ENCODE data around the gene POLR1E. TPM values are rescaled to one million over a fixed set of nuclear protein-coding genes. Genes with fewer than 3 reads are reported as not detected.
A peak's percentile ranks its signal among the peaks of the same experiment; 100 is the strongest.

The POLR1E gene
- total RNA-seq, 2 experiments from 2014 or later = 60.7 to 62.9 TPM

- Mint-ChIP-seq H3K27ac (no peak overlapping the region), H3K36me3 (ENCODE audit: low read depth) (peaks cover 49% of the 10 kb centered on the region), H3K27me3 (ENCODE audit: low read depth) (no peaks in the 10 kb centered on the region), H3K4me1 (ENCODE audit: low read depth) (peaks cover 6% of the 10 kb centered on the region), H3K9me3 (no peaks in the 10 kb centered on the region), H3K4me3 (no peak overlapping the region)
- no peak for DNase-seq
- CTCF ChIA-PET = interaction anchor here (0.6 to 1.2 kb wide), 3 partner anchors 9 to 215 kb away, joined by 3 to 7 read pairs (median 3); no protein-coding TSS in a partner anchor
- intact Hi-C loops (cut with micrococcal nuclease) = no loop called here
Measured at GRCh38 chr9:37495571-37495970, 9.8 kb downstream of the POLR1E start.

GRCh38 chr9:37496020-37496419 is 10.3 kb downstream of the POLR1E start:
- DNase-seq = no peak
- intact Hi-C loops (cut with micrococcal nuclease) = no loop called here
- CTCF ChIA-PET = interaction anchor here (0.6 to 1.2 kb wide), 3 partner anchors 10 to 215 kb away, joined by 3 to 7 read pairs (median 3); no protein-coding TSS in a partner anchor
- H3K27me3 Mint-ChIP-seq (ENCODE audit: low read depth) = no peaks in the 10 kb centered on the region
- no peaks in the 10 kb centered on the region for H3K9me3 Mint-ChIP-seq
- peaks cover 47% of the 10 kb centered on the region for H3K36me3 Mint-ChIP-seq (ENCODE audit: low read depth)
- no peak overlapping the region for H3K4me3 Mint-ChIP-seq
- H3K4me1 Mint-ChIP-seq (ENCODE audit: low read depth) = peaks cover 4% of the 10 kb centered on the region
- H3K27ac Mint-ChIP-seq = no peak overlapping the region

- H3K36me3 Mint-ChIP-seq (ENCODE audit: low read depth) = peaks cover 55% of the 10 kb centered on the region
- CTCF ChIA-PET = no interaction called here
- no peaks in the 10 kb centered on the region for H3K4me1 Mint-ChIP-seq (ENCODE audit: low read depth)
- no peaks in the 10 kb centered on the region for H3K9me3 Mint-ChIP-seq
- H3K27ac Mint-ChIP-seq = no peak overlapping the region
- intact Hi-C loops (cut with micrococcal nuclease) = no loop called here
- H3K27me3 Mint-ChIP-seq (ENCODE audit: low read depth) = no peaks in the 10 kb centered on the region
- no peak for DNase-seq
- H3K4me3 Mint-ChIP-seq = no peak overlapping the region
Measured at GRCh38 chr9:37497320-37497719, 11.6 kb downstream of the POLR1E start.

GRCh38 chr9:37498457-37498856 is 12.7 kb downstream of the POLR1E start:
- no peak overlapping the region for H3K4me3 Mint-ChIP-seq
- H3K9me3 Mint-ChIP-seq = no peaks in the 10 kb centered on the region
- CTCF ChIA-PET = no interaction called here
- H3K27ac Mint-ChIP-seq = no peak overlapping the region
- H3K27me3 Mint-ChIP-seq (ENCODE audit: low read depth) = no peaks in the 10 kb centered on the region
- no peak for DNase-seq
- peaks cover 55% of the 10 kb centered on the region for H3K36me3 Mint-ChIP-seq (ENCODE audit: low read depth)
- intact Hi-C loops (cut with micrococcal nuclease) = no loop called here
- H3K4me1 Mint-ChIP-seq (ENCODE audit: low read depth) = no peaks in the 10 kb centered on the region

GRCh38 chr9:37499297-37499696 is 13.5 kb downstream of the POLR1E start:
- Mint-ChIP-seq H3K4me3 (no peak overlapping the region), H3K4me1 (ENCODE audit: low read depth) (peaks cover 2% of the 10 kb centered on the region), H3K27ac (no peak overlapping the region), H3K9me3 (no peaks in the 10 kb centered on the region), H3K36me3 (ENCODE audit: low read depth) (peaks cover 60% of the 10 kb centered on the region), H3K27me3 (ENCODE audit: low read depth) (no peaks in the 10 kb centered on the region)
- intact Hi-C loops (cut with micrococcal nuclease) = no loop called here
- DNase-seq = no peak
- CTCF ChIA-PET = no interaction called here

- H3K9me3 Mint-ChIP-seq = no peaks in the 10 kb centered on the region
- H3K27me3 Mint-ChIP-seq (ENCODE audit: low read depth) = no peaks in the 10 kb centered on the region
- no peak for DNase-seq
- peaks cover 2% of the 10 kb centered on the region for H3K4me1 Mint-ChIP-seq (ENCODE audit: low read depth)
- intact Hi-C loops (cut with micrococcal nuclease) = no loop called here
- CTCF ChIA-PET = no interaction called here
- no peak overlapping the region for H3K27ac Mint-ChIP-seq
- H3K36me3 Mint-ChIP-seq (ENCODE audit: low read depth) = peaks cover 52% of the 10 kb centered on the region
- H3K4me3 Mint-ChIP-seq = no peak overlapping the region
Measured at GRCh38 chr9:37501957-37502596, 16.3 kb downstream of the POLR1E start.

GRCh38 chr9:37503736-37504135 is 18.0 kb downstream of the POLR1E start:
- Mint-ChIP-seq H3K36me3 (ENCODE audit: low read depth) (peaks cover 44% of the 10 kb centered on the region), H3K4me3 (no peak overlapping the region), H3K9me3 (no peaks in the 10 kb centered on the region), H3K27me3 (ENCODE audit: low read depth) (no peaks in the 10 kb centered on the region), H3K4me1 (ENCODE audit: low read depth) (peaks cover 2% of the 10 kb centered on the region), H3K27ac (peak overlapping the region; percentile 10)
- CTCF ChIA-PET = no interaction called here
- intact Hi-C loops (cut with micrococcal nuclease) = no loop called here
- DNase-seq = no peak

GRCh38 chr9:37504605-37505004 is 18.9 kb downstream of the POLR1E start:
- no peaks in the 10 kb centered on the region for H3K9me3 Mint-ChIP-seq
- H3K4me3 Mint-ChIP-seq = no peak overlapping the region
- DNase-seq = no peak
- intact Hi-C loops (cut with micrococcal nuclease) = no loop called here
- CTCF ChIA-PET = interaction anchor here (0.6 kb wide), 1 partner anchor 23 kb away, joined by 4 read pairs; no protein-coding TSS in a partner anchor
- no peak overlapping the region for H3K27ac Mint-ChIP-seq
- H3K36me3 Mint-ChIP-seq (ENCODE audit: low read depth) = peaks cover 41% of the 10 kb centered on the region
- no peaks in the 10 kb centered on the region for H3K27me3 Mint-ChIP-seq (ENCODE audit: low read depth)
- H3K4me1 Mint-ChIP-seq (ENCODE audit: low read depth) = peaks cover 2% of the 10 kb centered on the region

GRCh38 chr9:37507566-37508134 is 21.9 kb downstream of the POLR1E start:
- intact Hi-C loops (cut with micrococcal nuclease) = no loop called here
- no peak for DNase-seq
- Mint-ChIP-seq H3K9me3 (no peaks in the 10 kb centered on the region), H3K27me3 (ENCODE audit: low read depth) (no peaks in the 10 kb centered on the region), H3K4me1 (ENCODE audit: low read depth) (peaks cover 2% of the 10 kb centered on the region), H3K36me3 (ENCODE audit: low read depth) (peaks cover 26% of the 10 kb centered on the region), H3K27ac (peak overlapping the region; percentile 27), H3K4me3 (no peak overlapping the region)
- CTCF ChIA-PET = interaction anchor here (0.6 to 0.9 kb wide), 2 partner anchors 24 to 635 kb away, joined by 3 to 4 read pairs; no protein-coding TSS in a partner anchor

- Mint-ChIP-seq H3K27me3 (ENCODE audit: low read depth) (no peaks in the 10 kb centered on the region), H3K9me3 (no peaks in the 10 kb centered on the region), H3K4me1 (ENCODE audit: low read depth) (peaks cover 2% of the 10 kb centered on the region), H3K27ac (peak overlapping the region; percentile 27), H3K36me3 (ENCODE audit: low read depth) (peaks cover 20% of the 10 kb centered on the region), H3K4me3 (no peak overlapping the region)
- CTCF ChIA-PET = interaction anchor here (0.6 kb wide), 1 partner anchor 635 kb away, joined by 3 read pairs; no protein-coding TSS in a partner anchor
- no peak for DNase-seq
- intact Hi-C loops (cut with micrococcal nuclease) = no loop called here
Measured at GRCh38 chr9:37508135-37508833, 22.5 kb downstream of the POLR1E start.

- DNase-seq = no peak
- Mint-ChIP-seq H3K9me3 (no peaks in the 10 kb centered on the region), H3K4me3 (no peak overlapping the region), H3K4me1 (ENCODE audit: low read depth) (no peaks in the 10 kb centered on the region), H3K27me3 (ENCODE audit: low read depth) (no peaks in the 10 kb centered on the region), H3K27ac (no peak overlapping the region), H3K36me3 (ENCODE audit: low read depth) (peaks cover 14% of the 10 kb centered on the region)
- CTCF ChIA-PET = interaction anchor here (0.5 to 1.9 kb wide), 3 partner anchors 22 to 94 kb away, joined by 3 to 5 read pairs (median 3); no protein-coding TSS in a partner anchor
- intact Hi-C loops (cut with micrococcal nuclease) = no loop called here
Measured at GRCh38 chr9:37508834-37509206, 23.1 kb downstream of the POLR1E start.

- H3K36me3 Mint-ChIP-seq (ENCODE audit: low read depth) = peaks cover 10% of the 10 kb centered on the region
- CTCF ChIA-PET = interaction anchor here (0.5 to 1.9 kb wide), 3 partner anchors 23 to 94 kb away, joined by 3 to 5 read pairs (median 3); no protein-coding TSS in a partner anchor
- no peak overlapping the region for H3K4me3 Mint-ChIP-seq
- H3K27ac Mint-ChIP-seq = no peak overlapping the region
- intact Hi-C loops (cut with micrococcal nuclease) = no loop called here
- H3K27me3 Mint-ChIP-seq (ENCODE audit: low read depth) = no peaks in the 10 kb centered on the region
- no peaks in the 10 kb centered on the region for H3K4me1 Mint-ChIP-seq (ENCODE audit: low read depth)
- H3K9me3 Mint-ChIP-seq = no peaks in the 10 kb centered on the region
- DNase-seq = no peak
Measured at GRCh38 chr9:37509536-37509935, 23.8 kb downstream of the POLR1E start.

Measured in activated naive CD4-positive, alpha-beta T cell treated with anti-CD3 and anti-CD28 coated beads for 36 hours (primary cell).